ENCODE data around the gene RNF168. TPM values are rescaled to one million over a fixed set of nuclear protein-coding genes. Genes with fewer than 3 reads are reported as not detected.
"Not testable (repeated sequence)": the region's sequence is repeated elsewhere in the genome, so short reads cannot be mapped to it uniquely, and the experiment has no call there.

Gene RNF168, protein sequence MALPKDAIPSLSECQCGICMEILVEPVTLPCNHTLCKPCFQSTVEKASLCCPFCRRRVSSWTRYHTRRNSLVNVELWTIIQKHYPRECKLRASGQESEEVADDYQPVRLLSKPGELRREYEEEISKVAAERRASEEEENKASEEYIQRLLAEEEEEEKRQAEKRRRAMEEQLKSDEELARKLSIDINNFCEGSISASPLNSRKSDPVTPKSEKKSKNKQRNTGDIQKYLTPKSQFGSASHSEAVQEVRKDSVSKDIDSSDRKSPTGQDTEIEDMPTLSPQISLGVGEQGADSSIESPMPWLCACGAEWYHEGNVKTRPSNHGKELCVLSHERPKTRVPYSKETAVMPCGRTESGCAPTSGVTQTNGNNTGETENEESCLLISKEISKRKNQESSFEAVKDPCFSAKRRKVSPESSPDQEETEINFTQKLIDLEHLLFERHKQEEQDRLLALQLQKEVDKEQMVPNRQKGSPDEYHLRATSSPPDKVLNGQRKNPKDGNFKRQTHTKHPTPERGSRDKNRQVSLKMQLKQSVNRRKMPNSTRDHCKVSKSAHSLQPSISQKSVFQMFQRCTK
- 10 to 100 TPM; 37.3 to 48.4 TPM for total RNA-seq
- polyA plus RNA-seq (2013, experiment 1 of 2) = 21.2 TPM
- 24.4 TPM for polyA plus RNA-seq (2013, experiment 2 of 2)
- long read RNA-seq, experiment 1, partial matches to known transcripts = 2 of 15 reads
- long read RNA-seq, experiment 1, other reads (novel, unspliced or antisense) = 13 of 15 reads
- long read RNA-seq, experiment 2, full-length matches to known transcripts = 4 of 11 reads
- long read RNA-seq, experiment 2, partial matches to known transcripts = 1 of 11 reads
- long read RNA-seq, experiment 2, other reads (novel, unspliced or antisense) = 6 of 11 reads
- long read RNA-seq, experiment 3, full-length matches to known transcripts = 19 of 52 reads
- long read RNA-seq, experiment 3, partial matches to known transcripts = 22 of 52 reads
- long read RNA-seq, experiment 3, other reads (novel, unspliced or antisense) = 11 of 52 reads
- long read RNA-seq, experiment 4, full-length matches to known transcripts = 3 of 16 reads
- long read RNA-seq, experiment 4, partial matches to known transcripts = 5 of 16 reads
- long read RNA-seq, experiment 4, other reads (novel, unspliced or antisense) = 8 of 16 reads

DNA sequence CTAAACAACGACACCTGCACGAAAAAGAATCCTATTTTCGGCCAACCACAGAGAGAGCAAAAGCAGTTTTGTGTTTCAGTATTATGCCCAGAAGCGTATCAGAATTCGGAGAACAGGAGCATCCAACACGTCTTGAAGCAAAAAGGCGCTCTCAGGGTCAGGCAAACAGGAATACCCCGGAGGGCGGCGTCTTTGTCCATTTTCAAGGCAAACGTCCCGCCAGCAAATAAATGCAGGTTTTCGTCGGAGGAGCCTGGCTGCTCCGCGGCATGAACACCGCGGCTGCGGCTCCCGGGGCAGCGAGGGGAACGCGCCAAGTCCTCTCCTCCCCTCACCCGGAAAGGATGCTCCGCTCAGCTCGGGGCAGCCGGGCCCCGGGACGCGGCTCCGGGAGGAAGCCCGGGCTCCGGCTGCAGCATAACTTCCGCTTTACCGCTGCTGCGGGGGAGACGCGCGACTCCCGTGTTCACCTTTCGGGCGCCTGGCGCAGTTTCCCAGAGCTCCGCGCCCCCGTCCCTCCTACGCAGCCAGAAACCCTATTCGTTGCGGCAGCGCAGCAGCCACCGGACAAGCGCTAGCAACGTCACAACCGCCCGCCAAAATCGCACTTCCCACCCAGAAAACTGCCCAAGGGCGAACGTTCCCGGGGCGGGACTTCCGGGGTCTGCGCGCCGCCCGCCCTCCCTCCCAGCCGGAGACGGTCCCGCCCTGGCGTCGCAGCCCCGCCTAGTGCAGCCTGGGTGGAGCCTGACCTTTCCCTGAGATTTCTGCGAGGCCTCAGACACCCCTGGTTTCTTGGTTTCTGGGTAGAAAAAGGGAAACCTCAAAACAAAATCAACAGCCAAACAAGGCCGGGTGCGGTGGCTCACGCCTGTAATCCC lies at the start of gene RNF168:
Gene RNF168, minus strand, starts transcription at position 573 of the 881 bp plus-strand sequence. CDS start 595 bp downstream, outside the sequence.
- DNase-seq = peak; percentile 98

DNA sequence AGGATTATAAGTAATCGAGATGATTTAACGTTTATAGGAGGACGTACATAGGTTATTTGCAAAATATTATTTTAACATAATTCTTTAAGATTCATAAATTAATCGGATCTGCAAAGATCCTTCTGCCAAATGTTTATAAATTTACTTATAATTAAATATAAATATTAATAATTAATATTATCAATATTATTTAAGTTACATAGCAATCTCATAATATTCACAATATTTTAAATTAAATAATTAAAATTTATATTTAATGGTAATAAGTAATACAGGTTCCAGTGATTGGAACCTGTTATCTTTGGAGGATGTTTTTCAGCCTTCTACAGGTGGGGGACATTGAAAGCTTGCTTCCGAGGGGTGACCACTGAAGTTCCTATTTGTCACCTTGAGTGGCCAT lies 48.7 kb upstream of the RNF168 start:
- no peak overlapping the region for H3K9ac ChIP-seq (ENCODE audit: extremely low read depth, low read length, poor library complexity, severe bottlenecking)
- H3K4me1 Mint-ChIP-seq = no peaks in the 10 kb centered on the region

More for the DNA sequence above, at the start of gene RNF168:
- Histone ChIP-seq H3K27ac (ENCODE audit: low read depth, low read length) (peak within 1 kb of the TSS; percentile 87), H3K9me3 (ENCODE audit: control insufficient read depth, low read length) (peaks cover 15% of the 10 kb centered on the region), H3K9ac (ENCODE audit: extremely low read depth, low read length, poor library complexity, severe bottlenecking) (peak within 1 kb of the TSS; percentile 85), H3K4me3 (ENCODE audit: low read length) (peak within 1 kb of the TSS; percentile 95), H3K27me3 (ENCODE audit: control insufficient read depth, insufficient read depth, low read length, poor library complexity, severe bottlenecking) (no peaks in the 10 kb centered on the region), H3K36me3 (ENCODE audit: control insufficient read depth, insufficient read depth, low read length) (peaks cover 2% of the 10 kb centered on the region), H3K4me1 (ENCODE audit: control insufficient read depth, insufficient read depth, low read length) (no peaks in the 10 kb centered on the region)
- H3K9me3 Mint-ChIP-seq = peaks cover 14% of the 10 kb centered on the region
- TF ChIP-seq, protein P1, sequence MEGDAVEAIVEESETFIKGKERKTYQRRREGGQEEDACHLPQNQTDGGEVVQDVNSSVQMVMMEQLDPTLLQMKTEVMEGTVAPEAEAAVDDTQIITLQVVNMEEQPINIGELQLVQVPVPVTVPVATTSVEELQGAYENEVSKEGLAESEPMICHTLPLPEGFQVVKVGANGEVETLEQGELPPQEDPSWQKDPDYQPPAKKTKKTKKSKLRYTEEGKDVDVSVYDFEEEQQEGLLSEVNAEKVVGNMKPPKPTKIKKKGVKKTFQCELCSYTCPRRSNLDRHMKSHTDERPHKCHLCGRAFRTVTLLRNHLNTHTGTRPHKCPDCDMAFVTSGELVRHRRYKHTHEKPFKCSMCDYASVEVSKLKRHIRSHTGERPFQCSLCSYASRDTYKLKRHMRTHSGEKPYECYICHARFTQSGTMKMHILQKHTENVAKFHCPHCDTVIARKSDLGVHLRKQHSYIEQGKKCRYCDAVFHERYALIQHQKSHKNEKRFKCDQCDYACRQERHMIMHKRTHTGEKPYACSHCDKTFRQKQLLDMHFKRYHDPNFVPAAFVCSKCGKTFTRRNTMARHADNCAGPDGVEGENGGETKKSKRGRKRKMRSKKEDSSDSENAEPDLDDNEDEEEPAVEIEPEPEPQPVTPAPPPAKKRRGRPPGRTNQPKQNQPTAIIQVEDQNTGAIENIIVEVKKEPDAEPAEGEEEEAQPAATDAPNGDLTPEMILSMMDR (conservative IDR thresholded peaks at IDR 0.05) = no peak
- no peaks in the 10 kb centered on the region for H3K27me3 Mint-ChIP-seq (ENCODE audit: insufficient read depth)
- WGBS, 2 experiments (ENCODE audit: insufficient coverage in 1 of 2, insufficient read length in 1 of 2) = 0 to 1% methylated on average over 34 to 75 of the region's 75 CpGs
- peaks cover 10% of the 10 kb centered on the region for H3K36me3 Mint-ChIP-seq (ENCODE audit: low read depth)
- H3K27ac Mint-ChIP-seq = peak within 1 kb of the TSS; percentile 94
- peaks cover 20% of the 10 kb centered on the region for H3K4me1 Mint-ChIP-seq
- peak within 1 kb of the TSS; percentile 92 for H3K4me3 Mint-ChIP-seq

DNA sequence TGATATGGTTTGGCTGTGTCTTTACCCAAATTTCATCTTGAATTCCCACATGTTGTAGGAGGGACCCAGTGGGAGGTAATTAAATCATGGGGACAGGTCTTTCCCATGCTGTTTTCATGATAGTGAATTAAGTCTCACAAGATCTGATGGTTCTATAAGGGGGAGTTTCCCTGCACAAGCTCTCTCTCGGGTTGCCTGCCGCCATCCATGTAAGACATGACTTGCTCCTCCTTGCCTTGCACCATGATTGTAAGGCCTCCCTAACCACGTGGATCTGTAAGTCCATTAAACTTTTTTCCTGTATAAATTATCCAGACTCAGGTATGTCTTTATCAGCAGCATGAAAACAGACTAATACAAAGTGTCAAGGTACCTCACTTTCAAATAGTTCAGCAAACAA lies 46.6 kb upstream of the RNF168 start:
- not testable (repeated sequence) for H3K4me3 Mint-ChIP-seq; H3K27ac ChIP-seq (ENCODE audit: low read depth, low read length); H3K9ac ChIP-seq (ENCODE audit: extremely low read depth, low read length, poor library complexity, severe bottlenecking); H3K27ac Mint-ChIP-seq; H3K27me3 Mint-ChIP-seq (ENCODE audit: insufficient read depth); H3K4me1 Mint-ChIP-seq; H3K27me3 ChIP-seq (ENCODE audit: control insufficient read depth, insufficient read depth, low read length, poor library complexity, severe bottlenecking); H3K4me3 ChIP-seq (ENCODE audit: low read length); H3K4me1 ChIP-seq (ENCODE audit: control insufficient read depth, insufficient read depth, low read length); DNase-seq; H3K36me3 ChIP-seq (ENCODE audit: control insufficient read depth, insufficient read depth, low read length)
- H3K9me3 Mint-ChIP-seq = peaks cover 36% of the 10 kb centered on the region
- WGBS, 2 experiments (ENCODE audit: insufficient coverage in 1 of 2, insufficient read length in 1 of 2) = 70 to 91% methylated on average over 1 to 3 of the region's 3 CpGs
- peaks cover 18% of the 10 kb centered on the region for H3K36me3 Mint-ChIP-seq (ENCODE audit: low read depth)
- H3K9me3 ChIP-seq (ENCODE audit: control insufficient read depth, low read length) = peaks cover 17% of the 10 kb centered on the region

More for the DNA sequence above, 48.7 kb upstream of the RNF168 start:
- no peak overlapping the region for H3K27ac ChIP-seq (ENCODE audit: low read depth, low read length)
- no peak overlapping the region for H3K4me3 ChIP-seq (ENCODE audit: low read length)
- Mint-ChIP-seq H3K4me3 (no peak overlapping the region), H3K27me3 (ENCODE audit: insufficient read depth) (no peaks in the 10 kb centered on the region), H3K27ac (no peak overlapping the region), H3K9me3 (peaks cover 36% of the 10 kb centered on the region), H3K36me3 (ENCODE audit: low read depth) (peaks cover 18% of the 10 kb centered on the region)
- H3K4me1 ChIP-seq (ENCODE audit: control insufficient read depth, insufficient read depth, low read length) = no peaks in the 10 kb centered on the region
- H3K9me3 ChIP-seq (ENCODE audit: control insufficient read depth, low read length) = peaks cover 17% of the 10 kb centered on the region
- TF ChIP-seq, protein P1 (conservative IDR thresholded peaks at IDR 0.05) = no peak
- H3K36me3 ChIP-seq (ENCODE audit: control insufficient read depth, insufficient read depth, low read length) = peaks cover 3% of the 10 kb centered on the region
- no peak for DNase-seq
- H3K27me3 ChIP-seq (ENCODE audit: control insufficient read depth, insufficient read depth, low read length, poor library complexity, severe bottlenecking) = no peaks in the 10 kb centered on the region
- 86 to 97% methylated on average over 1 of the region's 5 CpGs for WGBS, 2 experiments (ENCODE audit: insufficient coverage in 1 of 2, insufficient read length in 1 of 2)

DNA sequence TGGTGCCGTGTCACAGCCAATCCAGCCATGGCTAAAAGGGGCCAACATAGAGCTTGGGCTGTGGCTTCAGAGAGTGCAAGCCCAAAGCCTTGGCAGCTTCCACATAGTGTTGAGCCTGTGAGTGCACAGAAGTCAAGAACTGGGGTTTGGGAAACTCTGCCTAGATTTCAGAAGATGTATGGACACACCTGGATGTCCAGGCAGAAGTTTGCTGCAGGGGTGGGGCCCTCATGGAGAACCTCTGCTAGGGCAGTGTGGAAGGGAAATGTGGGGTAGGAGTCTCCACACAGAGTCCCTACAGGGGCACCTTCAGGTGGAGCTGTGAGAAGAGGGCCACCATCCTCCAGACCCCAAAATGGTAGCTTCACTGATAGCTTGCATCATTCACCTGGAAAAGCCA lies 45.7 kb upstream of the RNF168 start:
- H3K27me3 ChIP-seq (ENCODE audit: control insufficient read depth, insufficient read depth, low read length, poor library complexity, severe bottlenecking); H3K9ac ChIP-seq (ENCODE audit: extremely low read depth, low read length, poor library complexity, severe bottlenecking); H3K4me3 ChIP-seq (ENCODE audit: low read length); H3K27ac ChIP-seq (ENCODE audit: low read depth, low read length); H3K27ac Mint-ChIP-seq; H3K27me3 Mint-ChIP-seq (ENCODE audit: insufficient read depth); H3K36me3 ChIP-seq (ENCODE audit: control insufficient read depth, insufficient read depth, low read length); H3K4me1 ChIP-seq (ENCODE audit: control insufficient read depth, insufficient read depth, low read length); DNase-seq; H3K4me3 Mint-ChIP-seq; H3K4me1 Mint-ChIP-seq: not testable (repeated sequence)
- 63 to 100% methylated on average over 1 of the region's 1 CpG for WGBS, 2 experiments (ENCODE audit: insufficient coverage in 1 of 2, insufficient read length in 1 of 2)
- peaks cover 21% of the 10 kb centered on the region for H3K9me3 ChIP-seq (ENCODE audit: control insufficient read depth, low read length)
- peaks cover 15% of the 10 kb centered on the region for H3K36me3 Mint-ChIP-seq (ENCODE audit: low read depth)
- H3K9me3 Mint-ChIP-seq = peaks cover 38% of the 10 kb centered on the region
